Measurements from ENCODE around the gene ICAM1.
A peak's percentile ranks its signal among the peaks of the same experiment; 100 is the strongest.

Gene ICAM1

GRCh38 chr19:10270616-10271394 is at the start of gene ICAM1:
ICAM1 (plus strand) TSS chr19:10271120; CDS start chr19:10271160, 40 bp downstream.
- peak; percentile 89 for DNase-seq (ENCODE audit: low spot score)

- no peak for DNase-seq (ENCODE audit: low spot score)
Observed at GRCh38 chr19:10222201-10222890, 48.6 kb upstream of the ICAM1 start.

- DNase-seq (ENCODE audit: low spot score) = no peak
Observed at GRCh38 chr19:10223488-10224213, 47.3 kb upstream of the ICAM1 start.

GRCh38 chr19:10224337-10224736 is 46.6 kb upstream of the ICAM1 start:
- no peak for DNase-seq (ENCODE audit: low spot score)

GRCh38 chr19:10226021-10226375 is 44.9 kb upstream of the ICAM1 start:
- no peak for DNase-seq (ENCODE audit: low spot score)

- no peak for DNase-seq (ENCODE audit: low spot score)
Observed at GRCh38 chr19:10226376-10227025, 44.4 kb upstream of the ICAM1 start.

GRCh38 chr19:10227026-10227971 is 43.6 kb upstream of the ICAM1 start:
- DNase-seq (ENCODE audit: low spot score) = no peak

- peak; percentile 35 for DNase-seq (ENCODE audit: low spot score)
Observed at GRCh38 chr19:10228393-10228792, 42.5 kb upstream of the ICAM1 start.

GRCh38 chr19:10228920-10229319 is 42.0 kb upstream of the ICAM1 start:
- peak; percentile 80 for DNase-seq (ENCODE audit: low spot score)

- no peak for DNase-seq (ENCODE audit: low spot score)
Observed at GRCh38 chr19:10230173-10230860, 40.6 kb upstream of the ICAM1 start.

- peak; percentile 88 for DNase-seq (ENCODE audit: low spot score)
Observed at GRCh38 chr19:10230861-10231611, 39.9 kb upstream of the ICAM1 start, which contains the start of gene S1PR2. S1PR2 (minus strand) TSS chr19:10231331; CDS start chr19:10224905, 6,426 bp downstream.

GRCh38 chr19:10231612-10232228 is 39.2 kb upstream of the ICAM1 start:
- no peak for DNase-seq (ENCODE audit: low spot score)

- no peak for DNase-seq (ENCODE audit: low spot score)
Observed at GRCh38 chr19:10233946-10234345, 37.0 kb upstream of the ICAM1 start.

- peak; percentile 58 for DNase-seq (ENCODE audit: low spot score)
Observed at GRCh38 chr19:10235003-10235402, 35.9 kb upstream of the ICAM1 start.

GRCh38 chr19:10235409-10235808 is 35.5 kb upstream of the ICAM1 start:
- DNase-seq (ENCODE audit: low spot score) = peak; percentile 49

GRCh38 chr19:10237702-10238101 is 33.2 kb upstream of the ICAM1 start:
- DNase-seq (ENCODE audit: low spot score) = no peak

- peak; percentile 71 for DNase-seq (ENCODE audit: low spot score)
Observed at GRCh38 chr19:10238172-10238783, 32.6 kb upstream of the ICAM1 start.

GRCh38 chr19:10241826-10242449 is 29.0 kb upstream of the ICAM1 start:
- peak; percentile 67 for DNase-seq (ENCODE audit: low spot score)
